IMR-90 (cell line): ENCODE data around the gene LCP1. TPM values are rescaled to one million over a fixed set of nuclear protein-coding genes. Genes with fewer than 3 reads are reported as not detected.

Experiments used
- ATAC-seq: fragments of 200-7000 bp; cut with Tn5 transposase; 2 replicates; pipeline ENCODE4 v1.9.1; 2020; ENCODE audit warnings: low read depth, mild to moderate bottlenecking, moderate library complexity
- BruUV-seq: library from RNA; stranded (reverse); fragments of 400-500 nt; replicated peaks from 2 replicates; lab custom pipeline; 2021; lab: Mats Ljungman, UMichigan
- CTCF ChIA-PET: fragments of 300-600 bp; formaldehyde crosslinking; extraction: SDS; loops from one replicate; lab custom pipeline; 2021; ENCODE audit warnings: antibody characterized with exemption; lab: Yijun Ruan, JAX
- POLR2A ChIA-PET: fragments of 300-600 bp; sonication (Branson Sonifier 250); formaldehyde crosslinking; loops from one replicate; lab custom pipeline; 2022; ENCODE audit warnings: antibody characterized with exemption; ENCODE audit not compliant: unreplicated experiment; lab: Charles Lee
- DNase-seq: peaks from one replicate; pipeline ENCODE4 v3.0.0; 2013
- H2AFZ ChIP-seq: replicated peaks from 2 replicates; pipeline ENCODE3; 2013; ENCODE audit warnings: low read length, mild to moderate bottlenecking; ENCODE audit not compliant: poor library complexity
- H2AK5ac ChIP-seq: 2 replicates; pipeline ENCODE4 v1.6.1; 2013; ENCODE audit warnings: low read depth, low read length, inconsistent platforms
- H2AK9ac ChIP-seq: replicated peaks from 2 replicates; pipeline ENCODE3; 2013; ENCODE audit warnings: mild to moderate bottlenecking, low read depth, low read length, moderate library complexity; ENCODE audit not compliant: poor library complexity
- H2BK120ac ChIP-seq: 2 replicates; pipeline ENCODE4 v1.6.1; 2013; ENCODE audit warnings: low read depth, low read length, inconsistent platforms
- H2BK15ac ChIP-seq: 3 replicates; pipeline ENCODE4 v1.6.1; 2013; ENCODE audit warnings: low read depth, low read length, inconsistent platforms
- H2BK20ac ChIP-seq: 2 replicates; pipeline ENCODE4 v1.6.1; 2013; ENCODE audit warnings: low read depth, mild to moderate bottlenecking, inconsistent platforms, low read length, moderate library complexity
- H2BK5ac ChIP-seq: 2 replicates; pipeline ENCODE4 v1.6.1; 2013; ENCODE audit warnings: mild to moderate bottlenecking, low read depth, low read length, inconsistent platforms; ENCODE audit not compliant: poor library complexity, severe bottlenecking
- H3K14ac ChIP-seq: replicated peaks from 2 replicates; pipeline ENCODE4 v1.6.1; 2013; ENCODE audit warnings: low read depth, low read length, inconsistent platforms
- H3K18ac ChIP-seq: 2 replicates; pipeline ENCODE4 v1.6.1; 2013; ENCODE audit warnings: low read depth, low read length, control low read depth
- H3K23ac ChIP-seq: 2 replicates; pipeline ENCODE4 v1.6.1; 2013; ENCODE audit warnings: low read depth, low read length, inconsistent platforms
- H3K27ac ChIP-seq: 2 replicates; pipeline ENCODE4 v1.5.1; 2013; ENCODE audit warnings: mild to moderate bottlenecking, control low read depth, low read length; ENCODE audit not compliant: insufficient read depth
- H3K27me3 ChIP-seq: 2 replicates; pipeline ENCODE4 v1.6.1; 2013; ENCODE audit warnings: low read length; ENCODE audit not compliant: control insufficient read depth, insufficient read depth
- H3K36me3 ChIP-seq: 2 replicates; pipeline ENCODE4 v1.6.1; 2013; ENCODE audit warnings: low read length, mixed read lengths; ENCODE audit not compliant: control insufficient read depth, insufficient read depth
- H3K4ac ChIP-seq: 2 replicates; pipeline ENCODE4 v1.6.1; 2013; ENCODE audit warnings: low read depth, low read length, inconsistent platforms
- H3K4me1 ChIP-seq: 2 replicates; pipeline ENCODE4 v1.6.1; 2013; ENCODE audit warnings: low read length, mixed read lengths; ENCODE audit not compliant: control insufficient read depth, insufficient read depth
- H3K4me2 ChIP-seq: 2 replicates; pipeline ENCODE4 v1.6.1; 2013; ENCODE audit warnings: low read depth, mild to moderate bottlenecking, control low read depth, low read length, moderate library complexity
- H3K4me3 ChIP-seq: 2 replicates; pipeline ENCODE4 v1.5.1; 2013; ENCODE audit warnings: low read depth, mild to moderate bottlenecking, control low read depth, low read length, moderate library complexity; ENCODE audit not compliant: insufficient read depth
- H3K56ac ChIP-seq: 2 replicates; pipeline ENCODE4 v1.6.1; 2013; ENCODE audit warnings: low read length, inconsistent platforms; ENCODE audit not compliant: insufficient read depth; ENCODE audit errors: extremely low read depth
- H3K79me1 ChIP-seq, 2 experiments: 2 replicates each; pipeline ENCODE4 v1.6.1; 2013; ENCODE audit warnings: low read length in 2 of 2, inconsistent platforms in 1 of 2, low read depth in 1 of 2
- H3K9ac ChIP-seq: 2 replicates; pipeline ENCODE4 v1.6.1; 2013; ENCODE audit warnings: low read depth, low read length, control low read depth
- H3K9me1 ChIP-seq: 2 replicates; pipeline ENCODE4 v1.6.1; 2013; ENCODE audit warnings: low read length, inconsistent platforms; ENCODE audit not compliant: insufficient read depth
- H3K9me3 ChIP-seq: 2 replicates; pipeline ENCODE4 v1.6.1; 2013; ENCODE audit warnings: low read length; ENCODE audit not compliant: control insufficient read depth, insufficient read depth
- H4K20me1 ChIP-seq: 2 replicates; pipeline ENCODE4 v1.6.1; 2013; ENCODE audit warnings: low read length, inconsistent platforms; ENCODE audit not compliant: insufficient read depth
- H4K5ac ChIP-seq: 2 replicates; pipeline ENCODE4 v1.6.1; 2013; ENCODE audit warnings: mild to moderate bottlenecking, low read depth, low read length, control low read depth
- H4K8ac ChIP-seq, 2 experiments: 2 replicates each; pipeline ENCODE4 v1.6.1; 2013; ENCODE audit warnings: low read depth in 2 of 2, low read length in 2 of 2, control low read depth in 1 of 2, inconsistent platforms in 1 of 2
- H4K91ac ChIP-seq: 2 replicates; pipeline ENCODE4 v1.6.1; 2013; ENCODE audit warnings: low read depth, low read length, inconsistent platforms; ENCODE audit not compliant: insufficient read depth
- FOS ChIP-seq: fragments of 150-350 bp; IDR thresholded peaks from 2 replicates; pipeline ENCODE4 v1.6.1; 2016; ENCODE audit warnings: low read depth, low read length
- WGBS, 2 experiments: methylation state at CpG; one replicate each; pipeline versions ENCODE4 v1.1.5 to v1.1.7; 2013; ENCODE audit warnings: missing lambda C conversion rate in 2 of 2; ENCODE audit not compliant: insufficient read length in 1 of 2; ENCODE audit errors: extremely low coverage in 2 of 2; 5-methylcytosine and 5-hydroxymethylcytosine counted together
- dilution Hi-C: fragments of 300-500 bp; cut with HindIII; formaldehyde crosslinking; loops from one replicate; pipeline ENCODE4 v1.14.3; 2018; ENCODE audit warnings: low sequenced_read_pairs; ENCODE audit not compliant: unreplicated experiment
- in situ Hi-C: fragments of 300-500 bp; cut with MboI; formaldehyde crosslinking; loops from 3 replicates; pipeline ENCODE4 v1.14.3; 2019; ENCODE audit warnings: low sequenced_read_pairs, inconsistent platforms, mixed read lengths
- intact Hi-C: fragments of 100-400 bp; cut with micrococcal nuclease; formaldehyde crosslinking; loops from 2 replicates; pipeline ENCODE4 v1.10.0; 2022
- polyA plus RNA-seq, 3 experiments: library from polyadenylated mRNA; depleted of rRNA; stranded (reverse); fragments of >200 nt; gene quantifications; 2 replicates each; pipeline ENCODE4 v1.2.3, GENCODE V29; 2012; ENCODE audit warnings: low replicate concordance in 1 of 3
- total RNA-seq: library from RNA; depleted of rRNA; stranded (reverse); fragments of >200 nt; gene quantifications from 2 replicates; pipeline ENCODE4 v1.2.3, GENCODE V29; 2012

LCP1 gene
- total and polyA plus RNA-seq, 2 of the 4 experiments (the other 2 are of a cell fraction), result not detected

DNA sequence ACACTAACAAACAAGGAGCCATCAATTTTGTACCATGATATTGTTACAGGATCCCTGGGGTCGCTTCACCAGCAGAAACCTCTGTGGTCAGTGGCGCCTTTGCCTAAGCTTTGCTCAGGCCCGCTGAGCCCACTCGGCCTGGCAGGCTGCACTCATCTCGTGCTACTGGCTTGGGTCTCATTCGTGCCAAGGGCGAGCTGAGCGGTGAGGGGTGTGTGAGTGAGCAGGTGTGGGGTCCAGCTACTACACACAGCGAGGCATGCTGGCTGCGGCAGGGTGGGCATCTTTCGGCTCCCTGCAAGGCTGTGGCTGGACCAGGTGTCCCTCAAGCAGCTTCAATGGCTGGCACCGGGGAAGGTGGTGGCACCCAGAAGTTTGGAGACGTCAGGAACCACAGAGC lies 96.2 kb downstream of the LCP1 start:
- dilution Hi-C loops (no loop called here), in situ Hi-C loops (no loop called here), intact Hi-C loops (no loop called here)
- Histone ChIP-seq H3K9me1 (no peaks in the 10 kb centered on the region), H2BK20ac (no peak overlapping the region), H2BK5ac (no peak overlapping the region), H3K4ac (no peak overlapping the region), H4K20me1 (no peaks in the 10 kb centered on the region), H2BK120ac (no peak overlapping the region), H3K27ac (no peak overlapping the region), H3K27me3 (peaks cover 2% of the 10 kb centered on the region; the same call in 1 of the 2 replicates), H3K14ac (no peak overlapping the region), H4K91ac (no peak overlapping the region), H3K36me3 (no peaks in the 10 kb centered on the region), H3K23ac (no peak overlapping the region), H3K18ac (no peak overlapping the region), H3K9ac (no peak overlapping the region), H3K9me3 (no peaks in the 10 kb centered on the region), H2AFZ (no peak overlapping the region), H3K4me3 (no peak overlapping the region), H3K79me1 (no peaks in the 10 kb centered on the region), H2AK5ac (no peak overlapping the region), H4K8ac (no peak overlapping the region), H2AK9ac (no peak overlapping the region), H4K5ac (no peak overlapping the region), H3K56ac (no peak overlapping the region), H3K4me2 (no peak overlapping the region), H2BK15ac (no peak overlapping the region), H3K4me1 (no peaks in the 10 kb centered on the region)
- 79% methylated on average over 4 of the region's 13 CpGs; no CpG with 5 or more reads in 1 of the 2 experiments for WGBS, 2 experiments
- POLR2A ChIA-PET, result no interaction called here
- DNase-seq (no peak), ATAC-seq (no peak)
- no TSS peak for BruUV-seq
- CTCF ChIA-PET, result no interaction called here
- no peak for TF ChIP-seq FOS
